PC-3 (cell line): ENCODE results near the gene PRRC2B. TPM values are rescaled to one million over a fixed set of nuclear protein-coding genes. Genes with fewer than 3 reads are reported as not detected.

Experiments
- ATAC-seq: fragments of 200-7000 bp; cut with Tn5 transposase; 2 replicates; pipeline ENCODE4 v1.9.1; 2020; ENCODE audit warnings: mild to moderate bottlenecking, moderate library complexity
- BruUV-seq: library from RNA; stranded (reverse); fragments of 400-500 nt; replicated peaks from 2 replicates; lab custom pipeline; 2021; lab: Mats Ljungman, UMichigan
- CTCF ChIA-PET: fragments of 300-600 bp; sonication (Branson Sonifier 250); formaldehyde crosslinking; loops from one replicate; lab custom pipeline; 2022; ENCODE audit warnings: antibody characterized with exemption; lab: Charles Lee
- POLR2A ChIA-PET: fragments of 300-600 bp; sonication (Branson Sonifier 250); formaldehyde crosslinking; loops from one replicate; lab custom pipeline; 2022; ENCODE audit warnings: antibody characterized with exemption; ENCODE audit not compliant: unreplicated experiment; lab: Charles Lee
- DNase-seq: peaks from one replicate; pipeline ENCODE4 v3.0.0-alpha.2; 2015
- H2AFZ ChIP-seq: fragments of 300-600 bp; sonication (generic); 2 replicates; pipeline ENCODE4 v1.6.0; 2016; ENCODE audit warnings: antibody characterized with exemption, low read length
- H3F3A ChIP-seq: fragments of 300-600 bp; sonication (generic); one replicate; pipeline ENCODE4 v1.6.0; 2017; ENCODE audit warnings: antibody characterized with exemption, low read length, control low read depth, mild to moderate bottlenecking; ENCODE audit not compliant: unreplicated experiment
- H3K27ac ChIP-seq: fragments of 300-600 bp; sonication (generic); 2 replicates; pipeline ENCODE4 v1.5.1; 2016; ENCODE audit warnings: mild to moderate bottlenecking, low read length
- H3K27me3 ChIP-seq: fragments of 300-600 bp; sonication (generic); 2 replicates; pipeline ENCODE4 v1.6.1; 2016; ENCODE audit warnings: low read length, mixed read lengths
- H3K36me3 ChIP-seq: fragments of 300-600 bp; sonication (generic); 2 replicates; pipeline ENCODE4 v1.6.1; 2016; ENCODE audit warnings: low read depth, mixed run types, low read length, mixed read lengths
- H3K4me1 ChIP-seq: fragments of 300-600 bp; sonication (generic); 2 replicates; pipeline ENCODE4 v1.5.1; 2016; ENCODE audit warnings: low read length; ENCODE audit not compliant: insufficient read depth
- H3K4me2 ChIP-seq: fragments of 300-600 bp; sonication (generic); 2 replicates; pipeline ENCODE4 v1.6.0; 2016; ENCODE audit warnings: low read length
- H3K4me3 ChIP-seq: fragments of 300-600 bp; sonication (generic); 2 replicates; pipeline ENCODE4 v1.5.1; 2016; ENCODE audit warnings: mild to moderate bottlenecking, low read length, mixed read lengths
- H3K79me2 ChIP-seq: fragments of 300-600 bp; sonication (generic); 2 replicates; pipeline ENCODE4 v1.6.1; 2017; ENCODE audit warnings: low read length, mixed read lengths
- H3K9ac ChIP-seq: fragments of 300-600 bp; sonication (generic); 2 replicates; pipeline ENCODE4 v1.6.0; 2016; ENCODE audit warnings: mild to moderate bottlenecking, low read length
- H3K9me2 ChIP-seq: fragments of 300-600 bp; sonication (generic); replicated peaks from 2 replicates; pipeline ENCODE4 v1.6.1; 2016; ENCODE audit warnings: mixed run types, low read length, mixed read lengths
- H3K9me3 ChIP-seq: fragments of 300-600 bp; sonication (generic); 2 replicates; pipeline ENCODE4 v1.6.1; 2016; ENCODE audit warnings: low read length, mixed read lengths
- H4K20me1 ChIP-seq: fragments of 300-600 bp; sonication (generic); 2 replicates; pipeline ENCODE4 v1.6.1; 2016; ENCODE audit warnings: low read length, mixed read lengths
- EZH2 ChIP-seq: fragments of 300-600 bp; sonication (generic); IDR thresholded peaks from one replicate; pipeline ENCODE4 v1.6.1; 2017; ENCODE audit warnings: antibody characterized with exemption, mild to moderate bottlenecking, low read length; ENCODE audit not compliant: unreplicated experiment
- EZH2phosphoT487 ChIP-seq: fragments of 300-600 bp; sonication (generic); IDR thresholded peaks from 2 replicates; pipeline ENCODE4 v1.6.1; 2018; ENCODE audit warnings: mild to moderate bottlenecking, antibody characterized with exemption, low read length, borderline replicate concordance
- intact Hi-C: fragments of 100-400 bp; cut with micrococcal nuclease; formaldehyde crosslinking; loops from 2 replicates; pipeline ENCODE4 v1.9.0; 2023
- total RNA-seq: library from RNA; depleted of rRNA; stranded (reverse); fragments of >200 nt; gene quantifications from 2 replicates; pipeline ENCODE4 v1.2.3, GENCODE V29; 2014
- TF ChIP-seq, protein P1 (sequence below): fragments of 300-600 bp; sonication (generic); conservative IDR thresholded peaks from 2 replicates; pipeline ENCODE4 v1.5.1; 2017; ENCODE audit warnings: antibody characterized with exemption, low read depth, mild to moderate bottlenecking, low read length

The PRRC2B gene
- total RNA-seq, 1 experiment from 2014 or later, result 46.9 TPM

DNA sequence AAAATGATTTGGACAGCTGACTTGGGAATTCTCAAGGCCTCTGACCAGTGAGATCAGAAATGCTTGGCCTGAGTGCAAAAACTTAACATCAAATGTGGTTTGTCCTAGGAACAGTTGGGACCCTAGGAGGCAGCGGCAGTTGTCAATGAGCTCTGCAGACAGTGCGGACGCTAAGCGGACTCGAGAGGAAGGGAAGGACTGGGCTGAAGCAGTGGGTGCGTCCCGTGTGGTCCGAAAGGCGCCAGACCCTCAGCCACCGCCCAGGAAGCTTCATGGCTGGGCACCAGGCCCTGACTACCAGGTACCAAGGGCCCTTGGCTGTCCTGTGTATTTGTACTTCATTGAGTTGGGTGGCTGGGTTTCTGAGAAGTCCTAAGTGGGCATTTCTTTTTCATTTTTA lies 65.2 kb downstream of the PRRC2B start:
- TF ChIP-seq EZH2, result no peak
- TF ChIP-seq, protein P1, sequence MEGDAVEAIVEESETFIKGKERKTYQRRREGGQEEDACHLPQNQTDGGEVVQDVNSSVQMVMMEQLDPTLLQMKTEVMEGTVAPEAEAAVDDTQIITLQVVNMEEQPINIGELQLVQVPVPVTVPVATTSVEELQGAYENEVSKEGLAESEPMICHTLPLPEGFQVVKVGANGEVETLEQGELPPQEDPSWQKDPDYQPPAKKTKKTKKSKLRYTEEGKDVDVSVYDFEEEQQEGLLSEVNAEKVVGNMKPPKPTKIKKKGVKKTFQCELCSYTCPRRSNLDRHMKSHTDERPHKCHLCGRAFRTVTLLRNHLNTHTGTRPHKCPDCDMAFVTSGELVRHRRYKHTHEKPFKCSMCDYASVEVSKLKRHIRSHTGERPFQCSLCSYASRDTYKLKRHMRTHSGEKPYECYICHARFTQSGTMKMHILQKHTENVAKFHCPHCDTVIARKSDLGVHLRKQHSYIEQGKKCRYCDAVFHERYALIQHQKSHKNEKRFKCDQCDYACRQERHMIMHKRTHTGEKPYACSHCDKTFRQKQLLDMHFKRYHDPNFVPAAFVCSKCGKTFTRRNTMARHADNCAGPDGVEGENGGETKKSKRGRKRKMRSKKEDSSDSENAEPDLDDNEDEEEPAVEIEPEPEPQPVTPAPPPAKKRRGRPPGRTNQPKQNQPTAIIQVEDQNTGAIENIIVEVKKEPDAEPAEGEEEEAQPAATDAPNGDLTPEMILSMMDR, result no peak
- TF ChIP-seq EZH2phosphoT487, result no peak
- H3K4me3 ChIP-seq, result no peak overlapping the region
- DNase-seq (no peak), ATAC-seq (no peak)
- H3F3A ChIP-seq, result no peaks in the 10 kb centered on the region
- H3K36me3 ChIP-seq, result peaks cover 26% of the 10 kb centered on the region
- no peaks in the 10 kb centered on the region for H3K9me2 ChIP-seq
- no peaks in the 10 kb centered on the region for H3K9me3 ChIP-seq
- no peaks in the 10 kb centered on the region for H3K79me2 ChIP-seq
- no TSS peak for BruUV-seq
- no peak overlapping the region for H2AFZ ChIP-seq
- ChIA-PET POLR2A (no interaction called here), CTCF (no interaction called here)
- H3K27ac ChIP-seq, result no peak overlapping the region
- H3K9ac ChIP-seq, result no peak overlapping the region
- no peaks in the 10 kb centered on the region for H3K27me3 ChIP-seq
- no peaks in the 10 kb centered on the region for H4K20me1 ChIP-seq
- no peak overlapping the region for H3K4me2 ChIP-seq
- H3K4me1 ChIP-seq, result no peaks in the 10 kb centered on the region
- intact Hi-C loops, result loop anchor here (10.0 kb wide), 1 partner anchor 104 kb away; no protein-coding TSS in a partner anchor

DNA sequence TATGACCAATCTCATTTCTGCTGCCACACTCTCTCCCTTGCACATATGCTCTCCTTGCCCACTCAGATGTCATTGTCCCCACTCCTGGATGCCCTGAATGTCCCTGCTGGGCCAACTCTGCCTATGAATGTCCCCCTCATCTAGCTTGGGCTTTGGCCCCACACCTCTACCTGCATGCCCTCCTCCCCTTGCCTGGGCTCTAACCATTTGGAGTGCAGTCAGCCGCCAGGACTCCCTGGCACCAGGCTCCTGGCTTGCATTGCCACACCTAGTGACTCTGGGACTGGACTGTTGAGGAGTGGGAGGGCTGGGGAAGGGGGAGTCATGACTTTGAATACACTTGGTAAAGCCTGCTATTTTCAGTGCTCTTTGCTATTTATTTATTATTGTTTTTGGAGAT lies 67.3 kb downstream of the PRRC2B start:
- Histone ChIP-seq H3K9ac (no peak overlapping the region), H3K9me3 (no peaks in the 10 kb centered on the region), H3F3A (no peaks in the 10 kb centered on the region), H3K27ac (no peak overlapping the region), H3K4me3 (no peak overlapping the region), H3K9me2 (no peaks in the 10 kb centered on the region), H4K20me1 (no peaks in the 10 kb centered on the region), H3K36me3 (peaks cover 30% of the 10 kb centered on the region; the same call in 1 of the 2 replicates), H2AFZ (no peak overlapping the region), H3K4me2 (no peak overlapping the region), H3K79me2 (no peaks in the 10 kb centered on the region), H3K27me3 (no peaks in the 10 kb centered on the region), H3K4me1 (no peaks in the 10 kb centered on the region)
- DNase-seq, result no peak
- CTCF ChIA-PET, result no interaction called here
- intact Hi-C loops, result no loop called here
- ATAC-seq, result no peak
- TF ChIP-seq EZH2phosphoT487 (no peak), EZH2 (no peak)
- TF ChIP-seq, protein P1, result no peak
- POLR2A ChIA-PET, result no interaction called here
- BruUV-seq, result no TSS peak

DNA sequence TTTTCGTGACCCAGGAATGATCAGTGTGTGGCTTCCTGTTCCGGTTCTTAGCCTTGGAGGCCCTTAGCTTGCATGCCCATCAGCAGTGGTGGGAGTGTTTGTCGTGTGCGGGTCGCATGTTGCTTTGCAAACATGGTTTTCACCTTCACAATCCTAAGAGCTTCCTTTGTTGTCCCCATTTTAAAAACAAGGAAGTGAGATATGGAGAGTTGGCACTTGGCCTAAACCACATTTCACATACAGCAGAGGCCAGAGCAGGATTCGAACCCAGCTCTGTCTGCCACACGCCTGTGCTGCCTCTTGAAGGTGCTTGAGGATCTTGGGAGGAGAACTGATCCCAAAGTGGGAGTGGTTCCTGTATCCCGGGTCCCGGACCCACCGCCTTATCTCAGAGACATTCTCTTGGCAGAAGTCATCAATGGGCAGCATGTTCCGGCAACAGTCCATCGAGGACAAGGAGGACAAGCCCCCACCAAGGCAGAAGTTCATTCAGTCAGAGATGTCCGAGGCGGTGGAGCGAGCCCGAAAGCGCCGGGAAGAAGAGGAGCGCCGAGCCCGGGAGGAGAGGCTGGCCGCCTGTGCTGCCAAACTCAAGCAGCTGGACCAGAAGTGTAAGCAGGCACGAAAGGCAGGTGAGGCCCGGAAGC lies 70.6 kb downstream of the PRRC2B start:
- no peaks in the 10 kb centered on the region for H3K9me3 ChIP-seq
- POLR2A ChIA-PET, result no interaction called here
- no peaks in the 10 kb centered on the region for H3K4me1 ChIP-seq
- no peaks in the 10 kb centered on the region for H3F3A ChIP-seq
- no peak overlapping the region for H2AFZ ChIP-seq
- no peaks in the 10 kb centered on the region for H4K20me1 ChIP-seq
- H3K9me2 ChIP-seq, result no peaks in the 10 kb centered on the region
- H3K4me3 ChIP-seq, result no peak overlapping the region
- no peak overlapping the region for H3K27ac ChIP-seq
- peaks cover 35% of the 10 kb centered on the region; the same call in 1 of the 2 replicates for H3K36me3 ChIP-seq
- no TSS peak for BruUV-seq
- no peak overlapping the region for H3K4me2 ChIP-seq
- CTCF ChIA-PET, result no interaction called here
- H3K9ac ChIP-seq, result no peak overlapping the region
- no peaks in the 10 kb centered on the region for H3K27me3 ChIP-seq
- ATAC-seq (no peak), DNase-seq (no peak)
- intact Hi-C loops, result no loop called here
- H3K79me2 ChIP-seq, result no peaks in the 10 kb centered on the region
- no peak for TF ChIP-seq EZH2phosphoT487
- TF ChIP-seq, protein P1, result no peak
- TF ChIP-seq EZH2, result no peak
